AG10803 (cell line): ENCODE results near the gene PLEKHA1.

Source experiments
- DNase-seq: peaks from one replicate; pipeline ENCODE4 v3.0.0; 2010; ENCODE audit warnings: low read depth
- H3K4me3 ChIP-seq: 2 replicates; pipeline ENCODE4 v1.5.1; 2011; ENCODE audit warnings: mild to moderate bottlenecking, low read length, control low read depth
- TF ChIP-seq, protein P1 (sequence below): conservative IDR thresholded peaks from 2 replicates; pipeline ENCODE4 v1.5.1; 2011; ENCODE audit warnings: mild to moderate bottlenecking, low read length, control low read depth, inconsistent platforms

The PLEKHA1 gene

DNA sequence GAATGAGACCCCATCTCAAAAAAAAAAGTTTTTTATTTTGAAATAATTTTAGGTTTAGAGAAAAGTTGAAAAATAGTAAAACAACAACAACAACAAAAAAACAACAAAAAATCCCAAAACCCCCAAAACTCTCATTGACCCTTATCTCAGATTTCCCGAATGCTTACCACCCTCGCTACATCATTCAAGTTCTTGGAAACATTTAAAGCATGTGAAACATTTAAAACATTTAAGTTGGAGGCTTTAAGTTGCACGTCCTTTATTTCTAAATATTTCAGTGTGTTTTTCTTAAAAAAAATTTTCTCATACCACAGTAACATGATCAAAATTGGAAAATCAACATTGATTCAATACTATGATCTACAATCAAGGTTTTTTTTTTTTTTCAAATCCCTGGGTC is 79.6 kb downstream of the PLEKHA1 start:
- no peak overlapping the region for H3K4me3 ChIP-seq
- TF ChIP-seq, protein P1, sequence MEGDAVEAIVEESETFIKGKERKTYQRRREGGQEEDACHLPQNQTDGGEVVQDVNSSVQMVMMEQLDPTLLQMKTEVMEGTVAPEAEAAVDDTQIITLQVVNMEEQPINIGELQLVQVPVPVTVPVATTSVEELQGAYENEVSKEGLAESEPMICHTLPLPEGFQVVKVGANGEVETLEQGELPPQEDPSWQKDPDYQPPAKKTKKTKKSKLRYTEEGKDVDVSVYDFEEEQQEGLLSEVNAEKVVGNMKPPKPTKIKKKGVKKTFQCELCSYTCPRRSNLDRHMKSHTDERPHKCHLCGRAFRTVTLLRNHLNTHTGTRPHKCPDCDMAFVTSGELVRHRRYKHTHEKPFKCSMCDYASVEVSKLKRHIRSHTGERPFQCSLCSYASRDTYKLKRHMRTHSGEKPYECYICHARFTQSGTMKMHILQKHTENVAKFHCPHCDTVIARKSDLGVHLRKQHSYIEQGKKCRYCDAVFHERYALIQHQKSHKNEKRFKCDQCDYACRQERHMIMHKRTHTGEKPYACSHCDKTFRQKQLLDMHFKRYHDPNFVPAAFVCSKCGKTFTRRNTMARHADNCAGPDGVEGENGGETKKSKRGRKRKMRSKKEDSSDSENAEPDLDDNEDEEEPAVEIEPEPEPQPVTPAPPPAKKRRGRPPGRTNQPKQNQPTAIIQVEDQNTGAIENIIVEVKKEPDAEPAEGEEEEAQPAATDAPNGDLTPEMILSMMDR: no peak
- DNase-seq: no peak

DNA sequence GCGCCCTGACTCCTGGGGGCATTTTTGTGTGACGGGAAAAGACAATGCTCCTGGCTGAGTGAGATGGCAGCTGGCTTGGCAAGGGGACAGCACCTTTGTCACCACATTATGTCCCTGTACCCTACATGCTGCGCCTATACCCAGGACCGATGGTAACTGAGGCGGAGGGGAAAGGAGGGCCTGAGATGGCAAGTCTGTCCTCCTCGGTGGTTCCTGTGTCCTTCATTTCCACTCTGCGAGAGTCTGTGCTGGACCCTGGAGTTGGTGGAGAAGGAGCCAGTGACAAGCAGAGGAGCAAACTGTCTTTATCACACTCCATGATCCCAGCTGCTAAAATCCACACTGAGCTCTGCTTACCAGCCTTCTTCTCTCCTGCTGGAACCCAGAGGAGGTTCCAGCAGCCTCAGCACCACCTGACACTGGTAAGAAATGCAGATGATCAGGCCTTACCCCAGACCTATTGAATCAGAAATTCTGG is 80.1 kb downstream of the PLEKHA1 start, which contains the start of gene ARMS2:
Gene ARMS2, plus strand, starts transcription at position 51 of the 478 bp plus-strand sequence. Its CDS starts 75 bp downstream, at position 126.
- TF ChIP-seq, protein P1: no peak
- no peak for DNase-seq
- H3K4me3 ChIP-seq: no peak within 1 kb of the TSS

DNA sequence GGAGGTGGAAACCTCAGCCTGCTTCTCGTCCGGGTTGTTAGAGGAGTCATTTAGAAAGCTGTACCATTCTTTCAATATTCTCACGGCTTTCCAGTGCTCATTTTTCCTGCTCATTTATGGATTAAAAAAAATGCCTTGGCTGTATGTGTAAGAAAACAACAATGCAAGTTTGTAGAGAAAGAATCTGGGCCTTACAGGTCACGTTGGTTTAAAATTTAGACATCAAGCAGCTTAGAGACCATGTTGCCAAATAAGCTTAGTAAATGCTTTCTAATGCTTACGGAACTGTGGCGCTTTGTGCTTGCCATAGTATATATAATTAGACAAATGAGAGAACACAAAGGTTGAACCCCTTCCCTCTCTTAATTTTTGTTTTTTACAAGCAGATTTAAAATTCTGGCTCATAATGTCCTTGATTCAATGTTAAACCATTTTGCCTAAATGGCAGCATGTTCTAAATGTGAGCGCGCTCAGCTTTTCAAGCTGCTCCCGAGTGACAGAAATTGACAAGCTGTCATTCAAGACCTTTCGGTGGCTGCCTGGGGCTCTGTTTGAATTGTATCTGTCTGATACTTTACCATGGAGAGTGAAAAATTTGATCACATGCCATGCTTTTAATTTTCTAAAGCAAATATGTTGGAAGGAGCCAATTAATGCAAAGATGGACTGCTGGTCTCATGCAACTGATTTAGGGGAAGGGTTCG is 81.0 kb downstream of the PLEKHA1 start:
- no peak overlapping the region for H3K4me3 ChIP-seq
- TF ChIP-seq, protein P1: no peak

DNA sequence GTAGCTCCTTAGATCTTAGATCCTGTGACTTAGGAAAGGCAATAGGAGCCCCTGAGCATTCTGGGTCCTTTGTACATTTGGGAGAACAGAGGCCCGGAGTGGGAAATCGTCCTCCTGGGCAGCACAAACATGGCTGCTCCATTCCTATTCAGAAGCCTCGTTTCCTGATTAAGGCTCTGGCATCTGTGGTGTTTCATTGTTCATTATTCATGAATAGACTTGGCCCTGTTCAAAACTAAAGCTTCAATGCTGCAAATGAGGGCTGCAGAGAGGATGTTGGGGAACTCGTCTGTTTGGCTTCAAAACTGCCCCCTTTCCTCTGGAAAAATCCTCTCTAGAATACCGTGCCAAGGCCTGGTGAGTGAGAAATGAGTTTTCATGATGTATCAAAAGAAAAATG is 83.4 kb downstream of the PLEKHA1 start:
- TF ChIP-seq, protein P1: no peak
- DNase-seq: no peak
- H3K4me3 ChIP-seq: no peak overlapping the region

More for the DNA sequence above, 81.0 kb downstream of the PLEKHA1 start:
- no peak for DNase-seq

DNA sequence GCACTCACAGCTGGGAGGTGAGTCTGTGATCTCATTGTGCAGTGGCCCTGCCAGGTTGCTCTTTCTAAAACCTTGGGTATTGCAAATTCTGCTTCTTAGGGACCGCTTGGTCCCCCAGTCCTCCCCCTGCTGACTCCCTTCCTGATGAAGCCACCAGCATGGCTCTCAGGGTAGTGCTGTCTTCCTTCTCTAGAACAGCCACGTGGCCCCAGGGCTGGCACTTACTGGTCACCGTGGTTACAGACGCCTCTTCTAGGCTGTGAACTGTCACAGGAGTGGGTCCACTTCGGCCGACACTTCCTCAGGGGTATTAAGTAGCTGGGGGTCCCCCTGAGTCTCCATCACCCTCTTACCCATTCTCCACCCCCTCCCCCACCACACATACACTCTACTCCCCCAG is 84.2 kb downstream of the PLEKHA1 start:
- DNase-seq: no peak
- TF ChIP-seq, protein P1: no peak
- no peak overlapping the region for H3K4me3 ChIP-seq

DNA sequence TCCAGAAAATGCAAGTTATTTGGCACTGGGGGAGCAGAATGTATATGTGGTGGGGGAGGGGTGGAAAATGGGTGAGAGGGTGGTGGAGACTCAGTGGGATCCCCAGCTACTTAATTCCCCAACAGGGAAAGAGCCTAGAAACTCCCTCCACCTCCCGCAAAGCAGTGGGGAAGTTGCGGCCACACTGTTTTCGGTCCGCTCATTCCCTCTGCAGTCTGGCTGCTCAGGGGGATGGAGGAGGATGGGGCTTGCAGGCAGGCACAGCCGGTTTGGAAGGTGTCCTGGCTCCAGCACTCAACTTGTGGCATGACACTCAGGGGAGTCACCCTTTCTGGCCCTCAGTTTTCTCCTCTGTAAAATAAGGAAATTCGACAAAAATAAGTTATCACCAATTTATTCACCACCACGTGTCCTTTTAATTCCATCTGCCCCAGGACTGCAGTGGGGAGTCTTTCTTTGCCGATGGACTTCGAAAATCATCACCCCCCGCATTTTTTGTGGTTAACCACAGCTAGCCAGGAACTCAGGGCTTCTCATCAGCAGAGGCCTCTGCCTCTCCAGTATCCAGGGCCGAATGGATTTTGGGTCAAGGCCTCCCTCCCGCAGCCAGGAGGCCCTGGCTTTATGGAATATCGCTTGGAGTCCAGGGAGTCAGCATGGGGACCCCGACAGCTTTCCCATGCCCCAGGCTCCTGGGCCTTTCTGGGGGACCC is 85.2 kb downstream of the PLEKHA1 start:
- peak; percentile 79 for DNase-seq
- no peak overlapping the region for H3K4me3 ChIP-seq
- TF ChIP-seq, protein P1: no peak
